K562 (cell line): Measurements from ENCODE around the gene BBOX1. TPM values are rescaled to one million over a fixed set of nuclear protein-coding genes. Genes with fewer than 3 reads are reported as not detected.

Experiments
- ATAC-seq: fragments of 200-7000 bp; cut with Tn5 transposase; 3 replicates; pipeline ENCODE4 v1.9.1; 2020; ENCODE audit warnings: moderate library complexity
- BruUV-seq: library from RNA; stranded (reverse); fragments of 400-500 nt; replicated peaks from 2 replicates; lab custom pipeline; 2021; lab: Mats Ljungman, UMichigan
- CTCF ChIA-PET: fragments of 300-600 bp; formaldehyde crosslinking; extraction: SDS; loops from one replicate; lab custom pipeline; 2021; ENCODE audit warnings: low intra/inter-chr PET ratio; lab: Yijun Ruan, JAX
- POLR2A ChIA-PET: fragments of 300-600, 350-650 bp; sonication (Branson Sonifier 250); formaldehyde crosslinking; extraction: SDS; loops from one replicate; lab custom pipeline; 2021; ENCODE audit warnings: antibody characterized with exemption, inconsistent platforms; lab: Yijun Ruan, JAX
- DNase-seq, 4 experiments: peaks; one replicate each; pipeline versions ENCODE4 v3.0.0 to v3.0.0-alpha.2; 2011 to 2018; ENCODE audit warnings: low spot score in 3 of 4, mixed read lengths in 3 of 4; ENCODE audit errors: extremely low read depth in 1 of 4
- FAIRE-seq: peaks from 2 replicates; lab custom pipeline; 2011; peaks lifted over from hg19 to GRCh38; lab: Jason Lieb, UNC
- H2AFZ ChIP-seq: 2 replicates; pipeline ENCODE4 v1.6.0; 2011; ENCODE audit warnings: low read depth, low read length, control low read depth, inconsistent platforms
- H3K27ac ChIP-seq: fragments of 200-600 bp; 3 replicates; pipeline ENCODE4 v1.8.0; 2011; ENCODE audit warnings: low read depth, mild to moderate bottlenecking, control low read depth, inconsistent platforms, low read length, moderate library complexity, mixed read lengths; ENCODE audit errors: extremely low read depth
- H3K27me3 ChIP-seq, 2 experiments: fragments of 300-600 bp in 1 of 2; 2 replicates in 1 of 2; 3 replicates in 1 of 2; pipeline versions ENCODE4 v1.6.0 to v1.8.0; 2011; ENCODE audit warnings: inconsistent platforms in 2 of 2, low read length in 2 of 2, mild to moderate bottlenecking in 1 of 2, mixed read lengths in 1 of 2, moderate library complexity in 1 of 2; ENCODE audit not compliant: control insufficient read depth in 2 of 2, insufficient read depth in 2 of 2
- H3K36me3 ChIP-seq: fragments of 300-600 bp; 3 replicates; pipeline ENCODE4 v1.8.0; 2011; ENCODE audit warnings: mild to moderate bottlenecking, low read length, inconsistent platforms; ENCODE audit not compliant: control insufficient read depth, insufficient read depth
- H3K4me1 ChIP-seq, 2 experiments: fragments of 200-600 bp in 1 of 2; replicated peaks in 1 of 2; 2 replicates in 1 of 2; 3 replicates in 1 of 2; pipeline versions ENCODE4 v1.5.1 to v1.8.0; 2011; ENCODE audit warnings: inconsistent platforms in 2 of 2, low read length in 2 of 2, mild to moderate bottlenecking in 1 of 2, mixed read lengths in 1 of 2, moderate library complexity in 1 of 2; ENCODE audit not compliant: control insufficient read depth in 2 of 2, insufficient read depth in 2 of 2
- H3K4me2 ChIP-seq: 2 replicates; pipeline ENCODE4 v1.6.1; 2011; ENCODE audit warnings: low read length, control low read depth, inconsistent platforms, mixed read lengths; ENCODE audit not compliant: insufficient read depth
- H3K4me3 ChIP-seq: fragments of 200-600 bp; sonication (generic), shearing (Covaris generic); 2 replicates; pipeline ENCODE4 v1.5.1; 2016; ENCODE audit warnings: control low read depth, inconsistent platforms
- H3K79me2 ChIP-seq: fragments of 200-600 bp; 3 replicates; pipeline ENCODE4 v1.8.0; 2011; ENCODE audit warnings: low read length, inconsistent platforms; ENCODE audit not compliant: control insufficient read depth, insufficient read depth
- H3K9ac ChIP-seq, 2 experiments: 2 replicates each; pipeline versions ENCODE4 v1.6.0 to v1.6.1; 2011; ENCODE audit warnings: low read depth in 2 of 2, low read length in 2 of 2, control low read depth in 1 of 2, inconsistent platforms in 1 of 2, mild to moderate bottlenecking in 1 of 2, mixed read lengths in 1 of 2; ENCODE audit not compliant: insufficient read depth in 1 of 2
- H3K9me1 ChIP-seq: one replicate; pipeline ENCODE4 v1.6.0; 2011; ENCODE audit warnings: inconsistent platforms, mild to moderate bottlenecking, low read length, moderate library complexity; ENCODE audit not compliant: control insufficient read depth, insufficient read depth
- H3K9me3 ChIP-seq: replicated peaks from 2 replicates; pipeline ENCODE4 v1.5.1; 2011; ENCODE audit warnings: low read depth, low read length, inconsistent platforms; ENCODE audit not compliant: control insufficient read depth, insufficient read depth
- H4K20me1 ChIP-seq: replicated peaks from 2 replicates; pipeline ENCODE4 v1.6.1; 2011; ENCODE audit warnings: low read length, inconsistent platforms, mixed read lengths; ENCODE audit not compliant: control insufficient read depth, insufficient read depth
- ADNP ChIP-seq: fragments of 200-800 bp; sonication (Bioruptor generic); IDR thresholded peaks from 2 replicates; pipeline ENCODE4 v1.6.1; 2016; ENCODE audit warnings: missing genetic modification characterization, missing compliant biosample characterization
- CHD2 ChIP-seq: IDR thresholded peaks from 2 replicates; pipeline ENCODE4 v1.6.1; 2011; ENCODE audit warnings: low read depth, low read length
- HNRNPK ChIP-seq: fragments of 200-400 bp; formaldehyde crosslinking; IDR thresholded peaks from one replicate; pipeline ENCODE4 v1.6.1; 2018; ENCODE audit warnings: mild to moderate bottlenecking, low read depth, low read length; ENCODE audit not compliant: poor library complexity, severe bottlenecking
- LARP7 ChIP-seq: fragments of 450-650 bp; IDR thresholded peaks from 2 replicates; pipeline ENCODE4 v1.6.1; 2016
- MCM3 ChIP-seq: fragments of 450-650 bp; IDR thresholded peaks from 2 replicates; pipeline ENCODE4 v1.6.1; 2016
- MIER1 ChIP-seq: fragments of 450-650 bp; IDR thresholded peaks from 2 replicates; pipeline ENCODE4 v1.6.1; 2016; ENCODE audit warnings: antibody characterized with exemption, mild to moderate bottlenecking, low read depth
- NRF1 ChIP-seq, 2 experiments: fragments of 450-650 bp; IDR thresholded peaks in 1 of 2; conservative IDR thresholded peaks in 1 of 2; 2 replicates each; pipeline ENCODE4 v1.6.1; 2014; ENCODE audit warnings: mild to moderate bottlenecking in 2 of 2
- PHB2 ChIP-seq: fragments of 450-650 bp; IDR thresholded peaks from 2 replicates; pipeline ENCODE4 v1.6.1; 2017; ENCODE audit warnings: low read depth
- STAG1 ChIP-seq: sonication (generic); formaldehyde crosslinking; IDR thresholded peaks from 2 replicates; pipeline ENCODE4 v1.5.0; 2020; ENCODE audit warnings: missing genetic modification reagents, borderline replicate concordance
- TAF15 ChIP-seq: fragments of 200-400 bp; formaldehyde crosslinking; IDR thresholded peaks from 2 replicates; pipeline ENCODE4 v1.6.1; 2017; ENCODE audit warnings: mild to moderate bottlenecking, low read depth, low read length, moderate library complexity
- ZNF384 ChIP-seq: IDR thresholded peaks from 2 replicates; pipeline ENCODE4 v1.6.1; 2012; ENCODE audit warnings: low read depth, low read length, improper control_type of control experiment
- WGBS: fragments of 100-300 bp; shearing (Covaris generic); methylation state at CpG from one replicate; pipeline ENCODE4 v1.1.6; 2016; ENCODE audit warnings: low coverage, mixed read lengths; ENCODE audit not compliant: insufficient coverage; ENCODE audit errors: missing lambda C conversion rate; 5-methylcytosine and 5-hydroxymethylcytosine counted together
- in situ Hi-C: fragments of 300-500 bp; cut with MboI; formaldehyde crosslinking; loops from 4 replicates; pipeline ENCODE4 v1.15.0; 2018; ENCODE audit warnings: inconsistent platforms, mixed read lengths
- intact Hi-C: fragments of 100-400 bp; cut with micrococcal nuclease; formaldehyde crosslinking; loops from 2 replicates; pipeline ENCODE4 v1.14.2; 2022
- polyA plus RNA-seq, 8 experiments: library from polyadenylated mRNA; depleted of rRNA in 4 of 8; stranded (reverse) in 5 of 8; unstranded in 3 of 8; fragments of >200 nt; fragmentation: Nextera tagmentation in 2 of 8; fragmentation: Illumina TruSeq in 1 of 8; extraction: Ambion mirVana in 2 of 8; extraction: Trizol in 1 of 8; gene quantifications; 2 replicates each; pipeline versions ENCODE4 v1.2.1 to v1.2.3, GENCODE V29; 2011 to 2014; ENCODE audit warnings: inconsistent platforms in 1 of 8, missing spikeins in 1 of 8
- total RNA-seq, 7 experiments: library from RNA; depleted of rRNA in 6 of 7; stranded (reverse); fragments of >200 nt in 6 of 7; fragmentation: Illumina TruSeq in 2 of 7; extraction: Trizol in 2 of 7; gene quantifications; 2 replicates each; pipeline versions ENCODE4 v1.2.1 to v1.2.3, GENCODE V29; 2011 to 2021; ENCODE audit warnings: low replicate concordance in 1 of 7
- TF ChIP-seq, protein P1 (sequence below): fragments of 450-650 bp; formaldehyde crosslinking; IDR thresholded peaks from 2 replicates; pipeline ENCODE4 v1.4.0; 2020; ENCODE audit warnings: mild to moderate bottlenecking, moderate library complexity
- TF ChIP-seq, protein P2 (sequence below), 2 experiments: fragments of 450-650 bp in 1 of 2; sonication (generic) in 1 of 2; formaldehyde crosslinking in 1 of 2; IDR thresholded peaks in 1 of 2; conservative IDR thresholded peaks in 1 of 2; 2 replicates each; pipeline versions ENCODE4 v1.6.1 to v1.8.1; 2016 to 2023; ENCODE audit warnings: mild to moderate bottlenecking in 2 of 2, moderate library complexity in 2 of 2, inconsistent platforms in 1 of 2, missing genetic modification reagents in 1 of 2
- TF ChIP-seq, protein P3 (sequence below): fragments of 450-650 bp; formaldehyde crosslinking; conservative IDR thresholded peaks from 2 replicates; pipeline ENCODE4 v1.4.0; 2022; ENCODE audit warnings: mild to moderate bottlenecking, missing genetic modification characterization
- TF ChIP-seq, protein P4 (sequence below): sonication (generic); formaldehyde crosslinking; IDR thresholded peaks from 2 replicates; pipeline ENCODE4 v1.8.0; 2022; ENCODE audit warnings: mild to moderate bottlenecking, missing genetic modification reagents, borderline replicate concordance

BBOX1 gene
- total and polyA plus RNA-seq, 9 of the 15 experiments (the other 6 are each of a cell fraction or from before 2014, with no cell fraction given): not detected

DNA sequence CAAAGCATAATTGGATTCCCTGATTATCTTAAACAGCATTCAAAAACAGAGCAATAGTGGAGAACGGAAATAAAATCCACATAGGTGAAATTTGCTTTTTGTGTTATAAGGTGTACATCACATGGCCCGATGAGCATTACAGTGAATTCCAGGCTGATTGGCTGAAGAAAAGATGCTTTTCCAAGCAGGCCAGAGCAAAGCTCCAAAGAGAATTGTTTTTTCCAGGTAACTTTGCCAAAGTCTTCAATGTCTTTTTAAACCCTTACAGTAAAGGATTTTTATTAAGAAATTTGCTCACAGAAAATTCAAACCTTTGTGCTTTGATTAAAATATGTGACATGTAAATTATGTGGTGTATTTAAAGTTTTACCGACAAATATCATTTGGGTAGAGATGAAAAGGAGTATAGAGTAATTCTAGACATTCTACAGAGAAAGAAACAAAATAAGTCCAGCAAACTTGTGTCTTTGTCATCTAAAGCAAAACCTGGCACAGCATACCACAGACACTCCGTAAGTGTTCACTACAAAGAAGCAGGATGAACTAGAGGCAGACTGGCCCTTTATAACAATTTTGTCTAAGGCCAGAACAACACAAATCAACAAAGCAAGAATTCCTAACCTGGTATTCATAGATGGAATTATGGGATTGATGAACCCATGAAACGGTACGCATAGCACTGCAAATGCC lies 16.6 kb downstream of the BBOX1 start:
- in situ Hi-C loops: no loop called here
- DNase-seq: no peak
- Histone ChIP-seq H3K4me2 (no peak overlapping the region), H3K27me3 (no peaks in the 10 kb centered on the region), H2AFZ (no peak overlapping the region), H3K9me1 (no peaks in the 10 kb centered on the region), H3K27ac (no peak overlapping the region), H3K36me3 (no peaks in the 10 kb centered on the region), H3K4me3 (no peak overlapping the region), H3K9me3 (no peaks in the 10 kb centered on the region), H4K20me1 (no peaks in the 10 kb centered on the region), H3K9ac (no peak overlapping the region), H3K79me2 (no peaks in the 10 kb centered on the region), H3K4me1 (no peaks in the 10 kb centered on the region)
- 5% methylated on average over 6 of the region's 6 CpGs for WGBS
- POLR2A ChIA-PET: no interaction called here
- FAIRE-seq: no peak
- ATAC-seq: no peak
- CTCF ChIA-PET: no interaction called here
- intact Hi-C loops: no loop called here
- no TSS peak for BruUV-seq
- TF ChIP-seq NRF1 (conservative IDR thresholded peaks at IDR 0.05 in 1 of 2, IDR thresholded peaks at IDR 0.05 in 1 of 2) (no peak), LARP7 (no peak), CHD2 (no peak), PHB2 (no peak), ZNF384 (no peak), HNRNPK (no peak), TAF15 (no peak), MIER1 (no peak), STAG1 (CRISPR knock-in tag) (no peak), MCM3 (no peak), ADNP (tag) (no peak)
- TF ChIP-seq, protein P1, sequence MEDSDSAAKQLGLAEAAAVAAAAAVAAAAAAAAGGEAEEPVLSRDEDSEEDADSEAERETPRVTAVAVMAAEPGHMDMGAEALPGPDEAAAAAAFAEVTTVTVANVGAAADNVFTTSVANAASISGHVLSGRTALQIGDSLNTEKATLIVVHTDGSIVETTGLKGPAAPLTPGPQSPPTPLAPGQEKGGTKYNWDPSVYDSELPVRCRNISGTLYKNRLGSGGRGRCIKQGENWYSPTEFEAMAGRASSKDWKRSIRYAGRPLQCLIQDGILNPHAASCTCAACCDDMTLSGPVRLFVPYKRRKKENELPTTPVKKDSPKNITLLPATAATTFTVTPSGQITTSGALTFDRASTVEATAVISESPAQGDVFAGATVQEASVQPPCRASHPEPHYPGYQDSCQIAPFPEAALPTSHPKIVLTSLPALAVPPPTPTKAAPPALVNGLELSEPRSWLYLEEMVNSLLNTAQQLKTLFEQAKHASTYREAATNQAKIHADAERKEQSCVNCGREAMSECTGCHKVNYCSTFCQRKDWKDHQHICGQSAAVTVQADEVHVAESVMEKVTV (CRISPR knock-in tag): no peak
- TF ChIP-seq, protein P2, sequence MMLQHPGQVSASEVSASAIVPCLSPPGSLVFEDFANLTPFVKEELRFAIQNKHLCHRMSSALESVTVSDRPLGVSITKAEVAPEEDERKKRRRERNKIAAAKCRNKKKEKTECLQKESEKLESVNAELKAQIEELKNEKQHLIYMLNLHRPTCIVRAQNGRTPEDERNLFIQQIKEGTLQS (IDR thresholded peaks at IDR 0.05): no peak
- TF ChIP-seq, protein P2 (CRISPR knock-in tag; conservative IDR thresholded peaks at IDR 0.05): no peak
- TF ChIP-seq, protein P3, sequence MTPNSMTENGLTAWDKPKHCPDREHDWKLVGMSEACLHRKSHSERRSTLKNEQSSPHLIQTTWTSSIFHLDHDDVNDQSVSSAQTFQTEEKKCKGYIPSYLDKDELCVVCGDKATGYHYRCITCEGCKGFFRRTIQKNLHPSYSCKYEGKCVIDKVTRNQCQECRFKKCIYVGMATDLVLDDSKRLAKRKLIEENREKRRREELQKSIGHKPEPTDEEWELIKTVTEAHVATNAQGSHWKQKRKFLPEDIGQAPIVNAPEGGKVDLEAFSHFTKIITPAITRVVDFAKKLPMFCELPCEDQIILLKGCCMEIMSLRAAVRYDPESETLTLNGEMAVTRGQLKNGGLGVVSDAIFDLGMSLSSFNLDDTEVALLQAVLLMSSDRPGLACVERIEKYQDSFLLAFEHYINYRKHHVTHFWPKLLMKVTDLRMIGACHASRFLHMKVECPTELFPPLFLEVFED (CRISPR knock-in tag): no peak
- TF ChIP-seq, protein P4, sequence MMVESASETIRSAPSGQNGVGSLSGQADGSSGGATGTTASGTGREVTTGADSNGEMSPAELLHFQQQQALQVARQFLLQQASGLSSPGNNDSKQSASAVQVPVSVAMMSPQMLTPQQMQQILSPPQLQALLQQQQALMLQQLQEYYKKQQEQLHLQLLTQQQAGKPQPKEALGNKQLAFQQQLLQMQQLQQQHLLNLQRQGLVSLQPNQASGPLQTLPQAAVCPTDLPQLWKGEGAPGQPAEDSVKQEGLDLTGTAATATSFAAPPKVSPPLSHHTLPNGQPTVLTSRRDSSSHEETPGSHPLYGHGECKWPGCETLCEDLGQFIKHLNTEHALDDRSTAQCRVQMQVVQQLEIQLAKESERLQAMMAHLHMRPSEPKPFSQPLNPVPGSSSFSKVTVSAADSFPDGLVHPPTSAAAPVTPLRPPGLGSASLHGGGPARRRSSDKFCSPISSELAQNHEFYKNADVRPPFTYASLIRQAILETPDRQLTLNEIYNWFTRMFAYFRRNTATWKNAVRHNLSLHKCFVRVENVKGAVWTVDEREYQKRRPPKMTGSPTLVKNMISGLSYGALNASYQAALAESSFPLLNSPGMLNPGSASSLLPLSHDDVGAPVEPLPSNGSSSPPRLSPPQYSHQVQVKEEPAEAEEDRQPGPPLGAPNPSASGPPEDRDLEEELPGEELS: no peak
